T-helper 17 cell (primary cell): ENCODE data around the gene ATCAY. TPM values are rescaled to one million over a fixed set of nuclear protein-coding genes. Genes with fewer than 3 reads are reported as not detected.
"Not testable (repeated sequence)": the region's sequence is repeated elsewhere in the genome, so short reads cannot be mapped to it uniquely, and the experiment has no call there.

Experiments used
- ATAC-seq: fragments of 150-1000 bp; cut with Tn5 transposase; 2 replicates; pipeline ENCODE4 v1.10.0; 2021; ENCODE audit warnings: mild to moderate bottlenecking, moderate library complexity
- DNase-seq, 3 donors: peaks; one replicate each; pipeline versions ENCODE4 v3.0.0 to v3.0.0-alpha.2; 2020 to 2021
- H3K9me3 ChIP-seq: one replicate; pipeline ENCODE4 v1.7.0; 2013; ENCODE audit warnings: low read length, mild to moderate bottlenecking; ENCODE audit not compliant: control insufficient read depth, poor library complexity, severe bottlenecking
- H3K27ac Mint-ChIP-seq: one replicate; pipeline ENCODE4 v1.8.0; 2022; ENCODE audit warnings: mild to moderate bottlenecking, moderate library complexity, mixed read lengths
- H3K27me3 Mint-ChIP-seq: one replicate; pipeline ENCODE4 v1.8.0; 2022; ENCODE audit warnings: mixed read lengths
- H3K36me3 Mint-ChIP-seq: one replicate; pipeline ENCODE4 v1.8.0; 2022; ENCODE audit warnings: low read depth, mixed read lengths
- H3K4me1 Mint-ChIP-seq: one replicate; pipeline ENCODE4 v1.8.0; 2022; ENCODE audit warnings: mild to moderate bottlenecking, mixed read lengths
- H3K4me3 Mint-ChIP-seq: one replicate; pipeline ENCODE4 v1.8.0; 2022; ENCODE audit warnings: mild to moderate bottlenecking, moderate library complexity, mixed read lengths
- total RNA-seq, 4 donors: library from RNA in 2 of 4; stranded (reverse) in 2 of 4; gene quantifications; one replicate each; pipeline ENCODE4 v1.2.3 and lab custom pipeline; 2022 to 2026

Gene ATCAY
- total RNA-seq, 2 donors from 2014 or later = 0.60 TPM; not detected in 1

- not testable (repeated sequence) for ATAC-seq, H3K4me3 Mint-ChIP-seq, H3K9me3 ChIP-seq, H3K27me3 Mint-ChIP-seq, DNase-seq, H3K36me3 Mint-ChIP-seq
- Mint-ChIP-seq H3K27ac (peak overlapping the region; percentile 53), H3K4me1 (peaks cover 19% of the 10 kb centered on the region)
Observed at GRCh38 chr19:3967983-3968382, 87.5 kb downstream of the ATCAY start.

GRCh38 chr19:3968556-3969434 is 88.3 kb downstream of the ATCAY start:
- Mint-ChIP-seq H3K4me1 (peaks cover 19% of the 10 kb centered on the region), H3K36me3 (peaks cover 4% of the 10 kb centered on the region), H3K27ac (peak overlapping the region; percentile 96), H3K4me3 (peak overlapping the region; percentile 94), H3K27me3 (no peaks in the 10 kb centered on the region)
- H3K9me3 ChIP-seq = no peaks in the 10 kb centered on the region
- ATAC-seq (no peak), DNase-seq (no peak)

GRCh38 chr19:3969435-3970312 is 89.2 kb downstream of the ATCAY start:
- H3K9me3 ChIP-seq = no peaks in the 10 kb centered on the region
- no peaks in the 10 kb centered on the region for H3K27me3 Mint-ChIP-seq
- H3K4me3 Mint-ChIP-seq = peak overlapping the region; percentile 94
- H3K27ac Mint-ChIP-seq = peak overlapping the region; percentile 96
- H3K4me1 Mint-ChIP-seq = peaks cover 19% of the 10 kb centered on the region
- H3K36me3 Mint-ChIP-seq = peaks cover 4% of the 10 kb centered on the region
- ATAC-seq (no peak), DNase-seq (no peak)

GRCh38 chr19:3970313-3970807 is 89.9 kb downstream of the ATCAY start:
- H3K27me3 Mint-ChIP-seq = no peaks in the 10 kb centered on the region
- H3K36me3 Mint-ChIP-seq = peaks cover 4% of the 10 kb centered on the region
- peaks cover 19% of the 10 kb centered on the region for H3K4me1 Mint-ChIP-seq
- H3K9me3 ChIP-seq = no peaks in the 10 kb centered on the region
- peak; percentile 11 for ATAC-seq
- H3K27ac Mint-ChIP-seq = peak overlapping the region; percentile 96
- no peak for DNase-seq
- H3K4me3 Mint-ChIP-seq = peak overlapping the region; percentile 94

- ATAC-seq (peak; percentile 92), DNase-seq (peak; percentile 79 to 92 (median 85))
- Mint-ChIP-seq H3K27ac (peak within 1 kb of the TSS; percentile 96), H3K27me3 (no peaks in the 10 kb centered on the region), H3K4me3 (peak within 1 kb of the TSS; percentile 94), H3K36me3 (peaks cover 4% of the 10 kb centered on the region), H3K4me1 (peaks cover 19% of the 10 kb centered on the region)
- H3K9me3 ChIP-seq = no peaks in the 10 kb centered on the region
Observed at GRCh38 chr19:3970808-3971598, 90.5 kb downstream of the ATCAY start, which contains the start of gene DAPK3. DAPK3 (minus strand) TSS chr19:3971099; CDS start chr19:3969735, 1,364 bp downstream.

GRCh38 chr19:3975144-3975543 is 94.7 kb downstream of the ATCAY start:
- Mint-ChIP-seq H3K36me3 (peaks cover 2% of the 10 kb centered on the region), H3K4me1 (peaks cover 8% of the 10 kb centered on the region), H3K4me3 (no peak overlapping the region), H3K27ac (peak overlapping the region; percentile 47), H3K27me3 (no peaks in the 10 kb centered on the region)
- no peaks in the 10 kb centered on the region for H3K9me3 ChIP-seq
- ATAC-seq (no peak), DNase-seq (no peak)

- DNase-seq (no peak), ATAC-seq (no peak)
- Mint-ChIP-seq H3K27ac (peak overlapping the region; percentile 47), H3K4me1 (peaks cover 2% of the 10 kb centered on the region), H3K4me3 (peak overlapping the region; percentile 52), H3K36me3 (peaks cover 2% of the 10 kb centered on the region), H3K27me3 (no peaks in the 10 kb centered on the region)
- H3K9me3 ChIP-seq = no peaks in the 10 kb centered on the region
Observed at GRCh38 chr19:3975637-3976087, 95.2 kb downstream of the ATCAY start.

GRCh38 chr19:3976495-3977241 is 96.2 kb downstream of the ATCAY start:
- H3K27ac Mint-ChIP-seq = peak overlapping the region; percentile 56
- ATAC-seq (peak; percentile 6), DNase-seq (no peak)
- H3K36me3 Mint-ChIP-seq = peaks cover 2% of the 10 kb centered on the region
- H3K4me3 Mint-ChIP-seq = peak overlapping the region; percentile 31
- peaks cover 3% of the 10 kb centered on the region for H3K4me1 Mint-ChIP-seq
- no peaks in the 10 kb centered on the region for H3K9me3 ChIP-seq
- no peaks in the 10 kb centered on the region for H3K27me3 Mint-ChIP-seq

Other genes with a start within 250 kb of the ATCAY start
- 10 to 100 TPM; 21.7 to 23.7 TPM for gene PIP5K1C, start 180.2 kb upstream of the ATCAY start, total RNA-seq
- 10 to 100 TPM; 13.4 to 14.2 TPM for gene TJP3, start 172.3 kb upstream of the ATCAY start, total RNA-seq
- 10 to 100 TPM; 71.9 to 75.1 TPM for gene APBA3, start 119.0 kb upstream of the ATCAY start, total RNA-seq
- gene MRPL54, start 118.0 kb upstream of the ATCAY start, total RNA-seq = 10 to 100 TPM; 63.9 to 86.2 TPM
- gene RAX2, start 108.5 kb upstream of the ATCAY start, total RNA-seq = not detected
- 10 to 100 TPM; 10.0 to 13.3 TPM for gene MATK, start 94.3 kb upstream of the ATCAY start, total RNA-seq
- 1 to 10 TPM; 1.2 to 1.3 TPM for gene ZFR2, start 11.6 kb upstream of the ATCAY start, total RNA-seq
- not detected for gene NMRK2, start 52.4 kb downstream of the ATCAY start, total RNA-seq
- 10 to 100 TPM; 28.7 to 31.3 TPM for gene DAPK3, start 90.4 kb downstream of the ATCAY start, total RNA-seq
- 1,000 to 10,000 TPM; 2,788 to 2,859 TPM for gene EEF2, start 104.8 kb downstream of the ATCAY start, total RNA-seq
- gene PIAS4, start 127.1 kb downstream of the ATCAY start, total RNA-seq = 10 to 100 TPM; 20.8 to 22.7 TPM
- 10 to 100 TPM; 47.3 to 51.1 TPM for gene ZBTB7A, start 186.2 kb downstream of the ATCAY start, total RNA-seq
- 10 to 100 TPM; 94.3 to 94.6 TPM for gene MAP2K2, start 243.4 kb downstream of the ATCAY start, total RNA-seq